ENCODE results near the gene ECEL1.

DNA sequence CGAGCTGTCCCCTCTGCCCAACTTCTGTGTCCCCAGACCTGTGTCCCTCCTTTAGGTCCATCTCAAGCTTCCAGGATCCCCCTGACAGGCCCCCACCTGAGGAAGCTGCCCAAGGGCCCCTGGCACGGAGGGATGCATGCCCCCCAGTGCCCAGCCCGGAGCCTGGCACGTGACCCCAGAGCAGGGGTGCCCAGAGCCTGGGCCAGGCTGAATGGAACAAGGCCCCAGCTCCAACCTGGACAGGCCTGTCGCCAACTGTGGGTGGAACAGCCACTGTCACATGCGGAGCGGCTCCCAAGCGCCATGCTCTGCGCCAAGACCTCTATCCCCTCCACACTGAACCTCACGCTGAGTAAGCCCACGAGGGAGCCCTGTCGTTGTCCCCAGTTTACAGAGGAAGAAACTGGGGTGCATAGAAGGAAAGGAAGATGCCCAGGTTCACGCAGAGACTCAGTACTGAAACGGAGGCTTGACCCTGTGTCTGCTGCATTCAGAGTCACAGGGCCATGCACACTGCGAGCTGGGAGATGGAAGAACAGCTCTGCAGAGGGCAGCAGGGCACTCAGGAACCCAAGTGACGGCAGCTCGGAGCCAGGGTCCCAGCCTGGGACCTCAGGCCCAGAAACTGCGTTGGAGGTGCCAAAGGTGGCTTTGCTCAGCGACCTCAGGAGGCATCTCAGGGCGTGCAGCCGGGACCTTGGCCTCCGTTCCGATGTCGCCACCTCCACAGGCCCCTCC lies 5.5 kb upstream of the ECEL1 start:
- TF ChIP-seq, protein P1, sequence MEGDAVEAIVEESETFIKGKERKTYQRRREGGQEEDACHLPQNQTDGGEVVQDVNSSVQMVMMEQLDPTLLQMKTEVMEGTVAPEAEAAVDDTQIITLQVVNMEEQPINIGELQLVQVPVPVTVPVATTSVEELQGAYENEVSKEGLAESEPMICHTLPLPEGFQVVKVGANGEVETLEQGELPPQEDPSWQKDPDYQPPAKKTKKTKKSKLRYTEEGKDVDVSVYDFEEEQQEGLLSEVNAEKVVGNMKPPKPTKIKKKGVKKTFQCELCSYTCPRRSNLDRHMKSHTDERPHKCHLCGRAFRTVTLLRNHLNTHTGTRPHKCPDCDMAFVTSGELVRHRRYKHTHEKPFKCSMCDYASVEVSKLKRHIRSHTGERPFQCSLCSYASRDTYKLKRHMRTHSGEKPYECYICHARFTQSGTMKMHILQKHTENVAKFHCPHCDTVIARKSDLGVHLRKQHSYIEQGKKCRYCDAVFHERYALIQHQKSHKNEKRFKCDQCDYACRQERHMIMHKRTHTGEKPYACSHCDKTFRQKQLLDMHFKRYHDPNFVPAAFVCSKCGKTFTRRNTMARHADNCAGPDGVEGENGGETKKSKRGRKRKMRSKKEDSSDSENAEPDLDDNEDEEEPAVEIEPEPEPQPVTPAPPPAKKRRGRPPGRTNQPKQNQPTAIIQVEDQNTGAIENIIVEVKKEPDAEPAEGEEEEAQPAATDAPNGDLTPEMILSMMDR (tag by site-specific recombination; IDR thresholded peaks at IDR 0.05): no peak
- no peak for TF ChIP-seq ZNF335 (tag by site-specific recombination; conservative IDR thresholded peaks at IDR 0.05)
- no peak for TF ChIP-seq MYNN (tag by site-specific recombination; IDR thresholded peaks at IDR 0.05; ENCODE audit: borderline replicate concordance)
- TF ChIP-seq, protein P2, sequence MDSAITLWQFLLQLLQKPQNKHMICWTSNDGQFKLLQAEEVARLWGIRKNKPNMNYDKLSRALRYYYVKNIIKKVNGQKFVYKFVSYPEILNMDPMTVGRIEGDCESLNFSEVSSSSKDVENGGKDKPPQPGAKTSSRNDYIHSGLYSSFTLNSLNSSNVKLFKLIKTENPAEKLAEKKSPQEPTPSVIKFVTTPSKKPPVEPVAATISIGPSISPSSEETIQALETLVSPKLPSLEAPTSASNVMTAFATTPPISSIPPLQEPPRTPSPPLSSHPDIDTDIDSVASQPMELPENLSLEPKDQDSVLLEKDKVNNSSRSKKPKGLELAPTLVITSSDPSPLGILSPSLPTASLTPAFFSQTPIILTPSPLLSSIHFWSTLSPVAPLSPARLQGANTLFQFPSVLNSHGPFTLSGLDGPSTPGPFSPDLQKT (IDR thresholded peaks at IDR 0.05; ENCODE audit: borderline replicate concordance, low read depth, low read length): no peak

All from HEK293 (cell line).